HEK293 (cell line): Measurements from ENCODE around the gene FRMD3.

Source experiments
- CTCF ChIA-PET: fragments of 350-600 bp; formaldehyde crosslinking; extraction: SDS; loops from one replicate; lab custom pipeline; 2021; ENCODE audit warnings: antibody characterized with exemption; lab: Yijun Ruan, JAX
- POLR2A ChIA-PET: fragments of 300-600 bp; formaldehyde crosslinking; extraction: SDS; loops from one replicate; lab custom pipeline; 2020; ENCODE audit warnings: antibody characterized with exemption, inconsistent platforms; lab: Yijun Ruan, JAX
- H3K27ac ChIP-seq: fragments of 200-500 bp; sonication (Bioruptor generic); 2 replicates; pipeline ENCODE4 v1.5.1; 2014; ENCODE audit warnings: low read depth, low read length, control low read depth, inconsistent platforms; ENCODE audit errors: extremely low read depth
- H3K36me3 ChIP-seq, 2 experiments: fragments of 200-500 bp in 1 of 2; sonication (Bioruptor generic) in 1 of 2; 1 replicate in 1 of 2; 2 replicates in 1 of 2; pipeline ENCODE4 v1.5.1; 2014 to 2017; ENCODE audit warnings: inconsistent platforms in 2 of 2, low read length in 2 of 2; ENCODE audit not compliant: control insufficient read depth in 2 of 2, insufficient read depth in 1 of 2
- H3K4me1 ChIP-seq: fragments of 200-500 bp; sonication (Bioruptor generic); 2 replicates; pipeline ENCODE4 v1.5.1; 2014; ENCODE audit warnings: mild to moderate bottlenecking, low read length, inconsistent platforms; ENCODE audit not compliant: control insufficient read depth, insufficient read depth
- H3K4me3 ChIP-seq: 2 replicates; pipeline ENCODE4 v1.5.1; 2011; ENCODE audit warnings: low read depth, mild to moderate bottlenecking, control low read depth, low read length, moderate library complexity
- H3K9me3 ChIP-seq: fragments of 200-500 bp; sonication (Bioruptor generic); 2 replicates; pipeline ENCODE4 v1.5.1; 2014; ENCODE audit warnings: low read depth, low read length, inconsistent platforms; ENCODE audit not compliant: control insufficient read depth, insufficient read depth
- KLF1 ChIP-seq: fragments of 450-650 bp; formaldehyde crosslinking; IDR thresholded peaks from 2 replicates; pipeline ENCODE4 v1.5.1; 2016; ENCODE audit warnings: missing biosample characterization, missing genetic modification characterization
- KLF10 ChIP-seq: fragments of 450-650 bp; IDR thresholded peaks from 2 replicates; pipeline ENCODE4 v1.5.1; 2018; ENCODE audit warnings: missing biosample characterization, mild to moderate bottlenecking, missing genetic modification characterization
- KLF16 ChIP-seq: fragments of 450-650 bp; formaldehyde crosslinking; IDR thresholded peaks from 2 replicates; pipeline ENCODE4 v1.5.1; 2017; ENCODE audit warnings: missing biosample characterization, missing genetic modification characterization
- PRDM4 ChIP-seq: fragments of 450-650 bp; formaldehyde crosslinking; IDR thresholded peaks from 2 replicates; pipeline ENCODE4 v1.5.1; 2017; ENCODE audit warnings: missing biosample characterization, missing genetic modification characterization
- SCRT1 ChIP-seq: fragments of 450-650 bp; formaldehyde crosslinking; IDR thresholded peaks from 2 replicates; pipeline ENCODE4 v1.5.1; 2016; ENCODE audit warnings: missing biosample characterization, missing genetic modification characterization, borderline replicate concordance
- SETDB1 ChIP-seq: IDR thresholded peaks from one replicate; pipeline ENCODE4 v1.6.1; 2017; ENCODE audit warnings: mild to moderate bottlenecking, low read length, moderate library complexity, mixed read lengths; ENCODE audit not compliant: insufficient read length
- SP2 ChIP-seq: fragments of 450-650 bp; formaldehyde crosslinking; IDR thresholded peaks from 2 replicates; pipeline ENCODE4 v1.5.1; 2016; ENCODE audit warnings: missing biosample characterization, missing genetic modification characterization
- ZBTB1 ChIP-seq: fragments of 450-650 bp; formaldehyde crosslinking; IDR thresholded peaks from 2 replicates; pipeline ENCODE4 v1.5.1; 2016; ENCODE audit warnings: missing biosample characterization, missing genetic modification characterization
- ZBTB26 ChIP-seq: fragments of 450-650 bp; formaldehyde crosslinking; optimal IDR thresholded peaks from 2 replicates; pipeline ENCODE3; 2016; ENCODE audit warnings: missing biosample characterization, mild to moderate bottlenecking, missing genetic modification characterization
- ZFP3 ChIP-seq: fragments of 450-650 bp; formaldehyde crosslinking; IDR thresholded peaks from 2 replicates; pipeline ENCODE4 v1.5.1; 2016; ENCODE audit warnings: low read depth, missing biosample characterization, missing genetic modification characterization
- ZFP37 ChIP-seq: fragments of 450-650 bp; formaldehyde crosslinking; IDR thresholded peaks from 2 replicates; pipeline ENCODE4 v1.5.1; 2016; ENCODE audit warnings: missing biosample characterization, missing genetic modification characterization
- ZNF112 ChIP-seq: fragments of 450-650 bp; formaldehyde crosslinking; IDR thresholded peaks from 2 replicates; pipeline ENCODE4 v1.5.0; 2017; ENCODE audit warnings: missing biosample characterization, missing genetic modification characterization
- ZNF133 ChIP-seq: fragments of 450-650 bp; formaldehyde crosslinking; IDR thresholded peaks from 2 replicates; pipeline ENCODE4 v1.5.1; 2016; ENCODE audit warnings: missing biosample characterization, missing genetic modification characterization
- ZNF174 ChIP-seq: fragments of 450-650 bp; formaldehyde crosslinking; IDR thresholded peaks from 2 replicates; pipeline ENCODE4 v1.5.0; 2017; ENCODE audit warnings: missing biosample characterization, mild to moderate bottlenecking, missing genetic modification characterization
- ZNF184 ChIP-seq: fragments of 450-650 bp; IDR thresholded peaks from 2 replicates; pipeline ENCODE4 v1.5.1; 2018; ENCODE audit warnings: missing biosample characterization, mild to moderate bottlenecking, missing genetic modification characterization
- ZNF211 ChIP-seq: fragments of 450-650 bp; formaldehyde crosslinking; IDR thresholded peaks from 2 replicates; pipeline ENCODE4 v1.5.1; 2016; ENCODE audit warnings: low read depth, missing biosample characterization, missing genetic modification characterization
- ZNF239 ChIP-seq: fragments of 450-650 bp; formaldehyde crosslinking; IDR thresholded peaks from 2 replicates; pipeline ENCODE4 v1.5.1; 2016; ENCODE audit warnings: missing biosample characterization, missing genetic modification characterization
- ZNF280C ChIP-seq: fragments of 450-650 bp; formaldehyde crosslinking; IDR thresholded peaks from 2 replicates; pipeline ENCODE4 v1.5.1; 2016; ENCODE audit warnings: missing biosample characterization, missing genetic modification characterization
- ZNF311 ChIP-seq: fragments of 450-650 bp; formaldehyde crosslinking; IDR thresholded peaks from 2 replicates; pipeline ENCODE4 v1.5.1; 2017; ENCODE audit warnings: missing biosample characterization, missing genetic modification characterization, borderline replicate concordance
- ZNF610 ChIP-seq: fragments of 450-650 bp; formaldehyde crosslinking; IDR thresholded peaks from 2 replicates; pipeline ENCODE4 v1.5.1; 2016; ENCODE audit warnings: missing biosample characterization, missing genetic modification characterization, borderline replicate concordance
- ZNF658 ChIP-seq: fragments of 450-650 bp; formaldehyde crosslinking; IDR thresholded peaks from 2 replicates; pipeline ENCODE4; 2016; ENCODE audit warnings: missing biosample characterization, missing genetic modification characterization
- ZNF670 ChIP-seq: fragments of 450-650 bp; formaldehyde crosslinking; IDR thresholded peaks from 2 replicates; pipeline ENCODE4 v1.5.1; 2016; ENCODE audit warnings: missing biosample characterization, missing genetic modification characterization, low read depth
- ZNF701 ChIP-seq: fragments of 450-650 bp; formaldehyde crosslinking; IDR thresholded peaks from 2 replicates; pipeline ENCODE4 v1.5.1; 2016; ENCODE audit warnings: missing biosample characterization, missing genetic modification characterization
- TF ChIP-seq, protein P1 (sequence below): fragments of 450-650 bp; formaldehyde crosslinking; IDR thresholded peaks from 2 replicates; pipeline ENCODE4 v1.5.1; 2016; ENCODE audit warnings: missing biosample characterization, missing genetic modification characterization
- TF ChIP-seq, protein P2 (sequence below): fragments of 450-650 bp; formaldehyde crosslinking; IDR thresholded peaks from 2 replicates; pipeline ENCODE4 v1.5.1; 2016; ENCODE audit warnings: missing biosample characterization, missing genetic modification characterization, low read depth

Gene FRMD3

DNA sequence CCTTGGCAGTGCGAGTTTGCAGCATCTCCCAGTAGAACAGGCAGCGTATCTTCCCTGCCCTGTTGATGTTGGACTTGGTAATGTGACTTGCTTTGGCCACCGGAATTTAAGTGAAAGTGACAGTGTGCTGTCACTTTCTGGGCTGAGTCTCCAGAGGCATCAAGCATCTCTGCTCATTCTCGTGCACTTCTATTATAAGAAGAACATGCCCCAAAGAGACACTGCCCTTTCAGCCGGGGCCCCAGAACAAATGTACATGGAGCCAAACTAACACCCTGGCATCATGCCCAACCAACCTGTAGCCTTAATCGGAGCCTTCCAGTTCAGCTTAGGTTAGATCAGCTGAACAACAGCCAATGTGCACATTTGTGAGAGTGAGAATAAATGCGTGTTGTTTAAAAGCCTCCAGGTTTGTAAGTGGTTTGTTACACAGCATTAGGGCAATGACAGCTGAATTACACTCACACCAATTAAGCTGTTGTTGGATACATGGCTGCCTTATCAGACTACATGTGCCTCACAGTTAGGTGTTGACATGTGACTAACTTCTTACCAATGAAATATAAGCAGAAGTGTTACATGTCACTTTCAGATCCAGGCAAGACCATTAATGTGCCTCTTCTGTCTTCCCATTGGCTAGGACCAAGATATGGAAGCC, 22.1 kb upstream of the FRMD3 start (continued):
- TF ChIP-seq ZBTB26 (tag by site-specific recombination) (no peak), ZNF239 (tag by site-specific recombination) (no peak), KLF1 (tag by site-specific recombination) (no peak), ZNF658 (tag by site-specific recombination) (no peak), ZNF112 (no peak), ZNF670 (tag by site-specific recombination) (no peak), PRDM4 (tag by site-specific recombination) (no peak), SP2 (tag by site-specific recombination) (no peak)

DNA sequence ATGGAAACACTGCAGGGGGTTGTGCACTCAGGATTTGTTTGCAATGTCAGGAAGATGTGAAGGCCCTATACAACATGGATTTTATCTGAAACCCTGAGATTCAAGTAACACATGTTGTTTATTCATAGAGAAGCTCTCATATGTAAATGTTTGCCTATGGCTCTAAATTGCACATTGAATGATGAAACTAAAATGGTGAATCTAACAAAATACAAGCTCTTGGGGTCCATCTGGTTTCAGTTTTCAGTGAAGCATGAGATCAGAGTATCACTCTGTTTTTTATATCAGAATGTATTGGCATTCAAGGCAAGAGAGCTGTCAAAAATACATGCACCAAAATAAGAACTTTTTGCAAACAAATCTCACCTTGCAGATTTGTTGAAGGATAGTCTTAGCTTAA, 19.6 kb upstream of the FRMD3 start:
- no peaks in the 10 kb centered on the region; the same call in 1 of the 2 replicates for H3K9me3 ChIP-seq
- ChIA-PET CTCF (interaction anchor here (0.9 to 1.5 kb wide), 3 partner anchors 14 to 63 kb away, joined by 3 to 4 read pairs (median 4); no protein-coding TSS in a partner anchor), POLR2A (no interaction called here)
- H3K4me1 ChIP-seq: no peaks in the 10 kb centered on the region
- TF ChIP-seq ZNF311 (tag by site-specific recombination) (no peak), ZNF112 (no peak), SETDB1 (no peak), KLF16 (tag by site-specific recombination) (no peak), ZNF701 (tag by site-specific recombination) (no peak), ZFP3 (tag by site-specific recombination) (no peak)
- no peak overlapping the region for H3K4me3 ChIP-seq
- no peaks in the 10 kb centered on the region for H3K36me3 ChIP-seq
- H3K27ac ChIP-seq: no peak overlapping the region

GRCh38 chr9:83557317-83557716, 19.1 kb upstream of the FRMD3 start:
- H3K9me3 ChIP-seq: no peaks in the 10 kb centered on the region; the same call in 1 of the 2 replicates
- no peaks in the 10 kb centered on the region for H3K36me3 ChIP-seq
- no peak overlapping the region for H3K4me3 ChIP-seq
- no peaks in the 10 kb centered on the region for H3K4me1 ChIP-seq
- CTCF ChIA-PET: interaction anchor here (0.9 kb wide), 2 partner anchors 40 to 64 kb away, joined by 3 to 4 read pairs; no protein-coding TSS in a partner anchor
- no peak overlapping the region for H3K27ac ChIP-seq
- POLR2A ChIA-PET: no interaction called here
- TF ChIP-seq, protein P1, sequence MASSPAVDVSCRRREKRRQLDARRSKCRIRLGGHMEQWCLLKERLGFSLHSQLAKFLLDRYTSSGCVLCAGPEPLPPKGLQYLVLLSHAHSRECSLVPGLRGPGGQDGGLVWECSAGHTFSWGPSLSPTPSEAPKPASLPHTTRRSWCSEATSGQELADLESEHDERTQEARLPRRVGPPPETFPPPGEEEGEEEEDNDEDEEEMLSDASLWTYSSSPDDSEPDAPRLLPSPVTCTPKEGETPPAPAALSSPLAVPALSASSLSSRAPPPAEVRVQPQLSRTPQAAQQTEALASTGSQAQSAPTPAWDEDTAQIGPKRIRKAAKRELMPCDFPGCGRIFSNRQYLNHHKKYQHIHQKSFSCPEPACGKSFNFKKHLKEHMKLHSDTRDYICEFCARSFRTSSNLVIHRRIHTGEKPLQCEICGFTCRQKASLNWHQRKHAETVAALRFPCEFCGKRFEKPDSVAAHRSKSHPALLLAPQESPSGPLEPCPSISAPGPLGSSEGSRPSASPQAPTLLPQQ (tag by site-specific recombination): no peak
- TF ChIP-seq SETDB1 (no peak), KLF10 (tag by site-specific recombination) (no peak), ZNF133 (no peak), ZNF174 (tag by site-specific recombination) (no peak), ZNF280C (tag by site-specific recombination) (no peak), SCRT1 (tag by site-specific recombination) (no peak), ZNF610 (tag by site-specific recombination) (no peak), ZNF211 (tag by site-specific recombination) (no peak), ZBTB1 (tag by site-specific recombination) (no peak), ZNF184 (tag by site-specific recombination) (no peak), ZFP37 (tag by site-specific recombination) (no peak)
- TF ChIP-seq, protein P2, sequence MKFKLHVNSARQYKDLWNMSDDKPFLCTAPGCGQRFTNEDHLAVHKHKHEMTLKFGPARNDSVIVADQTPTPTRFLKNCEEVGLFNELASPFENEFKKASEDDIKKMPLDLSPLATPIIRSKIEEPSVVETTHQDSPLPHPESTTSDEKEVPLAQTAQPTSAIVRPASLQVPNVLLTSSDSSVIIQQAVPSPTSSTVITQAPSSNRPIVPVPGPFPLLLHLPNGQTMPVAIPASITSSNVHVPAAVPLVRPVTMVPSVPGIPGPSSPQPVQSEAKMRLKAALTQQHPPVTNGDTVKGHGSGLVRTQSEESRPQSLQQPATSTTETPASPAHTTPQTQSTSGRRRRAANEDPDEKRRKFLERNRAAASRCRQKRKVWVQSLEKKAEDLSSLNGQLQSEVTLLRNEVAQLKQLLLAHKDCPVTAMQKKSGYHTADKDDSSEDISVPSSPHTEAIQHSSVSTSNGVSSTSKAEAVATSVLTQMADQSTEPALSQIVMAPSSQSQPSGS (tag by site-specific recombination): no peak
